ENCODE data around the gene HMGXB4. TPM values are rescaled to one million over a fixed set of nuclear protein-coding genes. Genes with fewer than 3 reads are reported as not detected.

HMGXB4 gene
- total and polyA plus RNA-seq, 9 of the 15 experiments (the other 6 are each of a cell fraction or from before 2014, with no cell fraction given): 9.9 to 31.4 (median 24.8) TPM

GRCh38 chr22:35299673-35300499, 42.6 kb downstream of the HMGXB4 start, which contains the start of gene TOM1 (continued):
- TF ChIP-seq, protein P1, sequence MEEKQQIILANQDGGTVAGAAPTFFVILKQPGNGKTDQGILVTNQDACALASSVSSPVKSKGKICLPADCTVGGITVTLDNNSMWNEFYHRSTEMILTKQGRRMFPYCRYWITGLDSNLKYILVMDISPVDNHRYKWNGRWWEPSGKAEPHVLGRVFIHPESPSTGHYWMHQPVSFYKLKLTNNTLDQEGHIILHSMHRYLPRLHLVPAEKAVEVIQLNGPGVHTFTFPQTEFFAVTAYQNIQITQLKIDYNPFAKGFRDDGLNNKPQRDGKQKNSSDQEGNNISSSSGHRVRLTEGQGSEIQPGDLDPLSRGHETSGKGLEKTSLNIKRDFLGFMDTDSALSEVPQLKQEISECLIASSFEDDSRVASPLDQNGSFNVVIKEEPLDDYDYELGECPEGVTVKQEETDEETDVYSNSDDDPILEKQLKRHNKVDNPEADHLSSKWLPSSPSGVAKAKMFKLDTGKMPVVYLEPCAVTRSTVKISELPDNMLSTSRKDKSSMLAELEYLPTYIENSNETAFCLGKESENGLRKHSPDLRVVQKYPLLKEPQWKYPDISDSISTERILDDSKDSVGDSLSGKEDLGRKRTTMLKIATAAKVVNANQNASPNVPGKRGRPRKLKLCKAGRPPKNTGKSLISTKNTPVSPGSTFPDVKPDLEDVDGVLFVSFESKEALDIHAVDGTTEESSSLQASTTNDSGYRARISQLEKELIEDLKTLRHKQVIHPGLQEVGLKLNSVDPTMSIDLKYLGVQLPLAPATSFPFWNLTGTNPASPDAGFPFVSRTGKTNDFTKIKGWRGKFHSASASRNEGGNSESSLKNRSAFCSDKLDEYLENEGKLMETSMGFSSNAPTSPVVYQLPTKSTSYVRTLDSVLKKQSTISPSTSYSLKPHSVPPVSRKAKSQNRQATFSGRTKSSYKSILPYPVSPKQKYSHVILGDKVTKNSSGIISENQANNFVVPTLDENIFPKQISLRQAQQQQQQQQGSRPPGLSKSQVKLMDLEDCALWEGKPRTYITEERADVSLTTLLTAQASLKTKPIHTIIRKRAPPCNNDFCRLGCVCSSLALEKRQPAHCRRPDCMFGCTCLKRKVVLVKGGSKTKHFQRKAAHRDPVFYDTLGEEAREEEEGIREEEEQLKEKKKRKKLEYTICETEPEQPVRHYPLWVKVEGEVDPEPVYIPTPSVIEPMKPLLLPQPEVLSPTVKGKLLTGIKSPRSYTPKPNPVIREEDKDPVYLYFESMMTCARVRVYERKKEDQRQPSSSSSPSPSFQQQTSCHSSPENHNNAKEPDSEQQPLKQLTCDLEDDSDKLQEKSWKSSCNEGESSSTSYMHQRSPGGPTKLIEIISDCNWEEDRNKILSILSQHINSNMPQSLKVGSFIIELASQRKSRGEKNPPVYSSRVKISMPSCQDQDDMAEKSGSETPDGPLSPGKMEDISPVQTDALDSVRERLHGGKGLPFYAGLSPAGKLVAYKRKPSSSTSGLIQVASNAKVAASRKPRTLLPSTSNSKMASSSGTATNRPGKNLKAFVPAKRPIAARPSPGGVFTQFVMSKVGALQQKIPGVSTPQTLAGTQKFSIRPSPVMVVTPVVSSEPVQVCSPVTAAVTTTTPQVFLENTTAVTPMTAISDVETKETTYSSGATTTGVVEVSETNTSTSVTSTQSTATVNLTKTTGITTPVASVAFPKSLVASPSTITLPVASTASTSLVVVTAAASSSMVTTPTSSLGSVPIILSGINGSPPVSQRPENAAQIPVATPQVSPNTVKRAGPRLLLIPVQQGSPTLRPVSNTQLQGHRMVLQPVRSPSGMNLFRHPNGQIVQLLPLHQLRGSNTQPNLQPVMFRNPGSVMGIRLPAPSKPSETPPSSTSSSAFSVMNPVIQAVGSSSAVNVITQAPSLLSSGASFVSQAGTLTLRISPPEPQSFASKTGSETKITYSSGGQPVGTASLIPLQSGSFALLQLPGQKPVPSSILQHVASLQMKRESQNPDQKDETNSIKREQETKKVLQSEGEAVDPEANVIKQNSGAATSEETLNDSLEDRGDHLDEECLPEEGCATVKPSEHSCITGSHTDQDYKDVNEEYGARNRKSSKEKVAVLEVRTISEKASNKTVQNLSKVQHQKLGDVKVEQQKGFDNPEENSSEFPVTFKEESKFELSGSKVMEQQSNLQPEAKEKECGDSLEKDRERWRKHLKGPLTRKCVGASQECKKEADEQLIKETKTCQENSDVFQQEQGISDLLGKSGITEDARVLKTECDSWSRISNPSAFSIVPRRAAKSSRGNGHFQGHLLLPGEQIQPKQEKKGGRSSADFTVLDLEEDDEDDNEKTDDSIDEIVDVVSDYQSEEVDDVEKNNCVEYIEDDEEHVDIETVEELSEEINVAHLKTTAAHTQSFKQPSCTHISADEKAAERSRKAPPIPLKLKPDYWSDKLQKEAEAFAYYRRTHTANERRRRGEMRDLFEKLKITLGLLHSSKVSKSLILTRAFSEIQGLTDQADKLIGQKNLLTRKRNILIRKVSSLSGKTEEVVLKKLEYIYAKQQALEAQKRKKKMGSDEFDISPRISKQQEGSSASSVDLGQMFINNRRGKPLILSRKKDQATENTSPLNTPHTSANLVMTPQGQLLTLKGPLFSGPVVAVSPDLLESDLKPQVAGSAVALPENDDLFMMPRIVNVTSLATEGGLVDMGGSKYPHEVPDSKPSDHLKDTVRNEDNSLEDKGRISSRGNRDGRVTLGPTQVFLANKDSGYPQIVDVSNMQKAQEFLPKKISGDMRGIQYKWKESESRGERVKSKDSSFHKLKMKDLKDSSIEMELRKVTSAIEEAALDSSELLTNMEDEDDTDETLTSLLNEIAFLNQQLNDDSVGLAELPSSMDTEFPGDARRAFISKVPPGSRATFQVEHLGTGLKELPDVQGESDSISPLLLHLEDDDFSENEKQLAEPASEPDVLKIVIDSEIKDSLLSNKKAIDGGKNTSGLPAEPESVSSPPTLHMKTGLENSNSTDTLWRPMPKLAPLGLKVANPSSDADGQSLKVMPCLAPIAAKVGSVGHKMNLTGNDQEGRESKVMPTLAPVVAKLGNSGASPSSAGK (IDR thresholded peaks at IDR 0.05): peak; percentile 57; the same call in 1 of the 2 replicates
- TF ChIP-seq POLR2AphosphoS5 (IDR thresholded peaks at IDR 0.05; ENCODE audit: control insufficient read depth, insufficient read depth, low read depth, low read length) (0 out of 2 replicates have a peak, but pooled peaks have one; percentile 38), CXXC5 (CRISPR knock-in tag; IDR thresholded peaks at IDR 0.05) (peak; percentile 87), MAFG (tag; conservative IDR thresholded peaks at IDR 0.05) (0 out of 2 replicates have a peak, but pooled peaks have one; percentile 15), ERF (CRISPR knock-in tag; IDR thresholded peaks at IDR 0.05) (0 out of 2 replicates have a peak, but pooled peaks have one; percentile 26), ZNF354B (CRISPR knock-in tag; IDR thresholded peaks at IDR 0.05) (no peak), EHMT2 (IDR thresholded peaks at IDR 0.05) (no peak), DACH1 (IDR thresholded peaks at IDR 0.05; ENCODE audit: partially characterized antibody) (peak; percentile 91), C11orf30 (IDR thresholded peaks at IDR 0.05; ENCODE audit: low read depth) (peak; percentile 95), NFE2 (IDR thresholded peaks at IDR 0.05; ENCODE audit: low read depth) (peak; percentile 3; the same call in 1 of the 2 replicates), OTX1 (CRISPR knock-in tag; IDR thresholded peaks at IDR 0.05) (no peak), ZNF668 (CRISPR knock-in tag; IDR thresholded peaks at IDR 0.05) (no peak), ZNF57 (CRISPR knock-in tag; IDR thresholded peaks at IDR 0.05) (no peak), GTF2A2 (tag; IDR thresholded peaks at IDR 0.05) (no peak), MXI1 (IDR thresholded peaks at IDR 0.05; ENCODE audit: low read depth, low read length) (peak; percentile 31; the same call in 1 of the 2 replicates)
- TF ChIP-seq, protein P2, sequence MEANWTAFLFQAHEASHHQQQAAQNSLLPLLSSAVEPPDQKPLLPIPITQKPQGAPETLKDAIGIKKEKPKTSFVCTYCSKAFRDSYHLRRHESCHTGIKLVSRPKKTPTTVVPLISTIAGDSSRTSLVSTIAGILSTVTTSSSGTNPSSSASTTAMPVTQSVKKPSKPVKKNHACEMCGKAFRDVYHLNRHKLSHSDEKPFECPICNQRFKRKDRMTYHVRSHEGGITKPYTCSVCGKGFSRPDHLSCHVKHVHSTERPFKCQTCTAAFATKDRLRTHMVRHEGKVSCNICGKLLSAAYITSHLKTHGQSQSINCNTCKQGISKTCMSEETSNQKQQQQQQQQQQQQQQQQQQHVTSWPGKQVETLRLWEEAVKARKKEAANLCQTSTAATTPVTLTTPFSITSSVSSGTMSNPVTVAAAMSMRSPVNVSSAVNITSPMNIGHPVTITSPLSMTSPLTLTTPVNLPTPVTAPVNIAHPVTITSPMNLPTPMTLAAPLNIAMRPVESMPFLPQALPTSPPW (CRISPR knock-in tag; IDR thresholded peaks at IDR 0.05): peak; percentile 41
